ENCODE measurements around the gene GTF2H4. TPM values are rescaled to one million over a fixed set of nuclear protein-coding genes. Genes with fewer than 3 reads are reported as not detected.

GTF2H4 gene
- total RNA-seq, 1 donor = 2.8 TPM

GRCh38 chr6:30888816-30889495 is 19.1 kb upstream of the GTF2H4 start:
- peaks cover 9% of the 10 kb centered on the region for H3K27me3 ChIP-seq (ENCODE audit: insufficient read depth, low read length)
- peaks cover 20% of the 10 kb centered on the region for H3K4me1 ChIP-seq (ENCODE audit: insufficient read depth, low read length)
- no peak overlapping the region for H3K4me3 ChIP-seq (ENCODE audit: low read length)
- H3K9me3 ChIP-seq (ENCODE audit: low read depth, low read length) = no peaks in the 10 kb centered on the region

GRCh38 chr6:30889496-30889885 is 18.5 kb upstream of the GTF2H4 start:
- Histone ChIP-seq H3K9me3 (ENCODE audit: low read depth, low read length) (no peaks in the 10 kb centered on the region), H3K4me1 (ENCODE audit: insufficient read depth, low read length) (peaks cover 20% of the 10 kb centered on the region), H3K27me3 (ENCODE audit: insufficient read depth, low read length) (peaks cover 9% of the 10 kb centered on the region), H3K4me3 (ENCODE audit: low read length) (no peak overlapping the region)

- Histone ChIP-seq H3K9me3 (ENCODE audit: low read depth, low read length) (no peaks in the 10 kb centered on the region), H3K4me1 (ENCODE audit: insufficient read depth, low read length) (peaks cover 16% of the 10 kb centered on the region), H3K27me3 (ENCODE audit: insufficient read depth, low read length) (peaks cover 5% of the 10 kb centered on the region), H3K4me3 (ENCODE audit: low read length) (no peak overlapping the region)
Observed at GRCh38 chr6:30889921-30890645, 17.9 kb upstream of the GTF2H4 start.

GRCh38 chr6:30890646-30891449 is 17.2 kb upstream of the GTF2H4 start:
- Histone ChIP-seq H3K27me3 (ENCODE audit: insufficient read depth, low read length) (peaks cover 5% of the 10 kb centered on the region), H3K9me3 (ENCODE audit: low read depth, low read length) (no peaks in the 10 kb centered on the region), H3K4me3 (ENCODE audit: low read length) (no peak overlapping the region), H3K4me1 (ENCODE audit: insufficient read depth, low read length) (peaks cover 8% of the 10 kb centered on the region)

GRCh38 chr6:30891450-30891723 is 16.6 kb upstream of the GTF2H4 start:
- Histone ChIP-seq H3K9me3 (ENCODE audit: low read depth, low read length) (no peaks in the 10 kb centered on the region), H3K4me1 (ENCODE audit: insufficient read depth, low read length) (peaks cover 3% of the 10 kb centered on the region)

GRCh38 chr6:30891816-30892538 is 16.0 kb upstream of the GTF2H4 start:
- no peaks in the 10 kb centered on the region for H3K27me3 ChIP-seq (ENCODE audit: insufficient read depth, low read length)
- no peaks in the 10 kb centered on the region for H3K4me1 ChIP-seq (ENCODE audit: insufficient read depth, low read length)
- H3K4me3 ChIP-seq (ENCODE audit: low read length) = no peak overlapping the region
- no peaks in the 10 kb centered on the region for H3K9me3 ChIP-seq (ENCODE audit: low read depth, low read length)

More at GRCh38 chr6:30891450-30891723, 16.6 kb upstream of the GTF2H4 start:
- Histone ChIP-seq H3K4me3 (ENCODE audit: low read length) (no peak overlapping the region), H3K27me3 (ENCODE audit: insufficient read depth, low read length) (peaks cover 4% of the 10 kb centered on the region)

- H3K4me1 ChIP-seq (ENCODE audit: insufficient read depth, low read length) = no peaks in the 10 kb centered on the region
- no peak overlapping the region for H3K4me3 ChIP-seq (ENCODE audit: low read length)
- H3K9me3 ChIP-seq (ENCODE audit: low read depth, low read length) = no peaks in the 10 kb centered on the region
- no peaks in the 10 kb centered on the region for H3K27me3 ChIP-seq (ENCODE audit: insufficient read depth, low read length)
Observed at GRCh38 chr6:30893001-30893591, 14.9 kb upstream of the GTF2H4 start.

- Histone ChIP-seq H3K4me3 (ENCODE audit: low read length) (no peak overlapping the region), H3K4me1 (ENCODE audit: insufficient read depth, low read length) (no peaks in the 10 kb centered on the region), H3K9me3 (ENCODE audit: low read depth, low read length) (no peaks in the 10 kb centered on the region), H3K27me3 (ENCODE audit: insufficient read depth, low read length) (no peaks in the 10 kb centered on the region)
Observed at GRCh38 chr6:30893666-30894065, 14.3 kb upstream of the GTF2H4 start.

- no peaks in the 10 kb centered on the region for H3K9me3 ChIP-seq (ENCODE audit: low read depth, low read length)
- H3K27me3 ChIP-seq (ENCODE audit: insufficient read depth, low read length) = no peaks in the 10 kb centered on the region
- H3K4me1 ChIP-seq (ENCODE audit: insufficient read depth, low read length) = no peaks in the 10 kb centered on the region
- H3K4me3 ChIP-seq (ENCODE audit: low read length) = no peak overlapping the region
Observed at GRCh38 chr6:30894381-30894780, 13.6 kb upstream of the GTF2H4 start.

- Histone ChIP-seq H3K27me3 (ENCODE audit: insufficient read depth, low read length) (no peaks in the 10 kb centered on the region), H3K4me3 (ENCODE audit: low read length) (no peak overlapping the region), H3K4me1 (ENCODE audit: insufficient read depth, low read length) (no peaks in the 10 kb centered on the region), H3K9me3 (ENCODE audit: low read depth, low read length) (no peaks in the 10 kb centered on the region)
Observed at GRCh38 chr6:30894935-30895334, 13.1 kb upstream of the GTF2H4 start.

- H3K9me3 ChIP-seq (ENCODE audit: low read depth, low read length) = no peaks in the 10 kb centered on the region
- no peaks in the 10 kb centered on the region for H3K27me3 ChIP-seq (ENCODE audit: insufficient read depth, low read length)
- H3K4me3 ChIP-seq (ENCODE audit: low read length) = no peak overlapping the region
- H3K4me1 ChIP-seq (ENCODE audit: insufficient read depth, low read length) = no peaks in the 10 kb centered on the region
Observed at GRCh38 chr6:30895343-30895742, 12.7 kb upstream of the GTF2H4 start.

GRCh38 chr6:30896541-30896940 is 11.5 kb upstream of the GTF2H4 start:
- H3K27me3 ChIP-seq (ENCODE audit: insufficient read depth, low read length) = no peaks in the 10 kb centered on the region
- no peaks in the 10 kb centered on the region for H3K9me3 ChIP-seq (ENCODE audit: low read depth, low read length)
- H3K4me1 ChIP-seq (ENCODE audit: insufficient read depth, low read length) = no peaks in the 10 kb centered on the region
- H3K4me3 ChIP-seq (ENCODE audit: low read length) = no peak overlapping the region

GRCh38 chr6:30897882-30898281 is 10.1 kb upstream of the GTF2H4 start:
- H3K27me3 ChIP-seq (ENCODE audit: insufficient read depth, low read length) = no peaks in the 10 kb centered on the region
- H3K9me3 ChIP-seq (ENCODE audit: low read depth, low read length) = no peaks in the 10 kb centered on the region
- no peak overlapping the region for H3K4me3 ChIP-seq (ENCODE audit: low read length)
- H3K4me1 ChIP-seq (ENCODE audit: insufficient read depth, low read length) = no peaks in the 10 kb centered on the region

GRCh38 chr6:30898750-30899360 is 9.2 kb upstream of the GTF2H4 start:
- Histone ChIP-seq H3K4me1 (ENCODE audit: insufficient read depth, low read length) (peaks cover 3% of the 10 kb centered on the region), H3K27me3 (ENCODE audit: insufficient read depth, low read length) (no peaks in the 10 kb centered on the region), H3K4me3 (ENCODE audit: low read length) (no peak overlapping the region), H3K9me3 (ENCODE audit: low read depth, low read length) (no peaks in the 10 kb centered on the region)

Data from mononuclear cell (primary cell).